HG02884 (cell line): ENCODE data around the gene PIP4K2A.
"Not testable (repeated sequence)": the region's sequence is repeated elsewhere in the genome, so short reads cannot be mapped to it uniquely, and the experiment has no call there.

Source experiments
- ATAC-seq: cut with Tn5 transposase; IDR thresholded peaks from one replicate; pipeline ENCODE4 v1.9.1; 2021; ENCODE audit warnings: mild to moderate bottlenecking, moderate library complexity; ENCODE audit not compliant: unreplicated experiment

Gene PIP4K2A

GRCh38 chr10:22697101-22697500 lies 17.3 kb downstream of the PIP4K2A start:
- ATAC-seq, result no peak

DNA sequence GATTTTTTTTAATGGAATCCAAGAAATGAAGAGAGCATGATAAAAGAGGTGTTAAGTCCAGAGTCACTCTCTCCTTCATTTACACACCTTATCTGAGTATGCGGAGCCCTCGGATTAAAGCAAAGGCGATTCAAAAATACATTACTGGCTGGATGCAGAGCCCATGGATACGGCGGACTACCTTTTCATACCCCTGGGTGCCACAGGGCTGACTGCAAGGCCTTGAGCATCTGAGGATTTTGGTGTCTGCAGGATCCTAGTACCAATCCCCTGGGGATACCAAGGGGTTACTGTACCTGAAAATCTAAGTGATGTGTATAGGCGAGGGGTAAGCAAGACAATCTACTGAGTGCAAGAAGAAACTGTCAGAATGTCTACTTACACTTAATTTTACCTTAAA lies 20.5 kb downstream of the PIP4K2A start:
- no peak for ATAC-seq

- peak; percentile 40 for ATAC-seq
Observed at GRCh38 chr10:22693371-22693784, 21.0 kb downstream of the PIP4K2A start.

GRCh38 chr10:22692119-22692518 lies 22.3 kb downstream of the PIP4K2A start:
- not testable (repeated sequence) for ATAC-seq

- ATAC-seq, result no peak
Observed at GRCh38 chr10:22690614-22691431, 23.6 kb downstream of the PIP4K2A start.

GRCh38 chr10:22690158-22690557 lies 24.2 kb downstream of the PIP4K2A start:
- no peak for ATAC-seq

DNA sequence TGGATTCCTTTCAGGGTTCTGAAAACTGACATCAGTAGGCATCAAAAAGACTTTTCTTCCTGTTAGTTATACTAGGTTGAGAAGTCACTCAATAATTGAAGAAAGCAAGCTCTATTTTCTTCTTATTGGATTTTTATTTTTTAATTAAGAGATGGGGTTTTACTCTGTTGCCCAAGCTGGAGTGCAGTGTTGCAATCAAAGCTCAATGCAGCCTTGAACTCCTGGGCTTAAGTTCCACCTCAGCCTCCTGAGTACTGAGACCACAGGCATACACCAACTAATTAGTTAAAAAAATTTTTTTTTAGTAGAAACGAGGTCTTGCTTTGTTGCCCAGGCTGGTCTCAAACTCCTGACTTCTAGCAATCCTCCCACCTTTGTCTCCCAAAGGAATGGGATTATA lies 28.0 kb downstream of the PIP4K2A start:
- no peak for ATAC-seq

DNA sequence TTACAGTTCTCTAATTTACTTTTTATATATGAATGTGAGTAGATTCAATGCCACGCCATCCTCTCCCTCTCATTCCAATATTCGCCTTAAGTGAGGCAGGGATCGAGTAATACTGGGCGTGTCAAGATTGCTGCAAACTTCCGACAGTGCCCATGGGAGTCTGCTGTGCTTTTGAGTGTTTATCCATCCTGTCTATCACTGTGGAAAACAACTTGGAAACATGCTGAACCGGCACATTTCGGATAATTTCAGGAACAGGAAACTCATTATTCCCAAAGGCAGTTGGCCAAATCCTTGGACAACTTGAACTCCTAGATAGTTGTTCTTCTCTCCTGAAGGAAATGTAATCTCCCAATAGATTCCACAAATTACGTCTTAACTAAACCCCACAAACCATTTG lies 28.5 kb downstream of the PIP4K2A start:
- ATAC-seq, result no peak

DNA sequence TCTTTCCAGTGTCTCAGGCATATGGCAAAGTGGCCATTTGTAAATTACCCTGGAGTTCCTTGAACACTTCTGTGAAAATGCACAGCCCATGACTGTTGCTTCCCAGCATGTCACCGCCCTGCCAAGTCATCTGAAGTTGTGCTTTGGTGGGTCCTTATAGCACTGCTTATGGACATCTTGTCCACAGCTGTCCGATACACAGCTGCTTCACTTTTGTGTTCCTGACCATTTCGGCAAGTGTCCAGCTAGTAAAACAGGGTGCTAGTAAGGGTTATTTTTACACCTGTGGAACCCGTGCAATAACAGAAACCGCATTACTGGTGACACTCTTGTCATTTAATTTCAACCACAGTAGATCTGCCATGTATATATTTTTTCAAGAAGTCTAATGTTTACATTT lies 29.7 kb downstream of the PIP4K2A start:
- ATAC-seq, result no peak

DNA sequence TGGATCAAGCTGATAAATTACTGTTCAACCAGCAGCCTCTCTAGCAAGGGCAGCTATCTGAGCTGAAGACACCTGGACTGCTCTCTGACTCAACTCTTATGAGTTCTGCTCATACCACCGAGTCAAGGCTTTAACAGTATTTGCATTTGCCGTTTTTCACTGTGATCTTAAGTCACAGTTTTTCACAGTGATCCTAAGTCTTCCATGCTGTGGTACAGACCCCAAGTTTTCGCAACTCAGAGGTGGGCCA lies 31.3 kb downstream of the PIP4K2A start:
- ATAC-seq, result peak; percentile 68

- peak; percentile 26 for ATAC-seq
Observed at GRCh38 chr10:22682237-22683139, 31.9 kb downstream of the PIP4K2A start.

- ATAC-seq, result no peak
Observed at GRCh38 chr10:22681783-22682183, 32.6 kb downstream of the PIP4K2A start.

DNA sequence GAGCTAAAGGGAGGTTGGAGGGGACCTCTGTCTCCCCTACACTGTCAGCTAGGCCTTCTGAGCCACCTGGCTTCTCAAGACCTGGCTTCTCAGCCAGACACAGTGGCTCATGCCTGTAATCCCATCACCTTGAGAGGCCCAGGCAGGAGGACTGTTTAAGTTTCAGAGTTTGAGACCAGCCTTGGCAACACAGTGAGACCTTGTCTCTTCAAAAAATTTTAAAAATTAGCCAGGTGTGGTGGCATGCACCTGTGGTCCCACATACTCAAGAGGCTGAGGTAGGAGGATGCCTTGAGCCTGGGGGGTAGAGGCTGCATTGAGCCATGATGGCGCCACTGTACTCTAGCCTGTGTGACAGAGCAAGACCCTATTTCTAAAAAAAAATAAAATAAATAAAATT lies 33.1 kb downstream of the PIP4K2A start:
- no peak for ATAC-seq

DNA sequence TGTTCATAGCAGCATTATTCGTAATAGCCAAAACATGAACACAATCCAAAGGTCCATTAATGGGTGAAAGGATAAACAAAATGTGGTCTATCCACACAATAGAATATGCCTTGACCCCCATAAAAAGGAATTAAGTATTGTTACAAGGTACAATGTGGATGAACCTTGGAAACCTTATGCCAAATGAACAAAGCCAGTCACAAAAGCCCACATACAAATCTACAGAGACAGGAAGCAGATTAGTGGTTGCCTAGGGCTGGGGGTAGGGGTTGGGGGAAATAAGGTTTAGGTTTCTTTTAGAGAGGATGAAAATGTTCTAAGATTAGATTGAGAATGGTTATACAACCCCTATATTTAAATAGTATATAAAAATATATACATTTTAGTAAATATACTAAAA lies 34.8 kb downstream of the PIP4K2A start:
- ATAC-seq, result no peak

GRCh38 chr10:22677333-22677732 lies 37.0 kb downstream of the PIP4K2A start:
- no peak for ATAC-seq

DNA sequence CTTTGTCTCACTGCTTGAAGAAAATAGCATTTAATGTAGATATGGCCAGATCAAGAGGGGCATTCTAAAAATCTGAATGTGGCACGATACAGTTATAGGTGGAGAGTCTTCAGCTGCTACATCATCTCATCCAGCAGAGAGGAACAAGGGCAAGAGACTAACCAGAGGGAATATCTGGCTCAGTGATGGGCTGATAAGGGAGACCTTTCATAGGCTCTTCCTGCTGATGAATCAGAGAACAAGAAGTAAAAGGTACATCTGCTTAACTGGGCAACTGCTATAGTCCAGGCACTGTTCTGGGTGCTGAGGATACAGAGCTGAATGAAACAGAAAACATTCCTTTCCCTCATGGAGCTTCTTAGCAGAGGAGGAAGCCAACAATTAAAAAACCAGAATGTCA lies 37.9 kb downstream of the PIP4K2A start:
- ATAC-seq, result no peak

GRCh38 chr10:22674573-22674930 lies 39.8 kb downstream of the PIP4K2A start:
- no peak for ATAC-seq

DNA sequence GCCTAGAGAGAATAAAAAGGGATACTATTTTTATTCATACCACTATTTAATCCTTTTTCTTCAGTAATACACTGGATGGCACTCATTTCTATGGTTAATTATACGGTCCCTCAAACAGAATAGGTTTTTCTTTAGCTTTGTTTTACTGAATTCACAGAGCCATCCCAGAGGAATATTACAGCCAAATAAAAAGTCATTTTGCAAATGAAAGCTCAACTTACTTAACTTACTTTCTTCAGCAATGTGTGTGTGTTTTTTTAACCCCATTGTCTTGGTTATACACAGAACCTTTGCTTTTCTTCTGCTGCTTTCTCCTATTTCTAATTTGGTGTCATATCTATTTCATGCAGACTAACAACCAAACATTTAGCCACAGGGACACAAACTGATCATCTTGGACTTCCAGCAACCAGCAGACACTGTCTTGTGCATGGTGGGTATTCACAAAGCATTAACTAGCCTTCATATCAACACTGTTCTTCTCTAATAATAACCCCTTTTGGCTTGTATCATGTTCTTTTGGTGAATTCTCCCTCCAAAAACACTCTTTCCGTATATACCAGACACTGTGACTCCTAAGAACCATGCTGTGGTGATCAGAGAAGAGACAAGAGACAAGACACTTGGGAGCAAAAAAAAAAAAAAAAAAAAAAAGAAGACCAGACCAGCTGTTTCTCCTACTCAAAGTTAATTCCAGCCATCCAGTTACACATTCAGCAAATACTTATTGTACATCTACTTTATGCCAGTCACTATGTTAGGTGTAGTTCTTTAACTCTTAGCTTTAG lies 40.4 kb downstream of the PIP4K2A start:
- ATAC-seq, result no peak

- no peak for ATAC-seq
Observed at GRCh38 chr10:22673091-22673392, 41.3 kb downstream of the PIP4K2A start.

DNA sequence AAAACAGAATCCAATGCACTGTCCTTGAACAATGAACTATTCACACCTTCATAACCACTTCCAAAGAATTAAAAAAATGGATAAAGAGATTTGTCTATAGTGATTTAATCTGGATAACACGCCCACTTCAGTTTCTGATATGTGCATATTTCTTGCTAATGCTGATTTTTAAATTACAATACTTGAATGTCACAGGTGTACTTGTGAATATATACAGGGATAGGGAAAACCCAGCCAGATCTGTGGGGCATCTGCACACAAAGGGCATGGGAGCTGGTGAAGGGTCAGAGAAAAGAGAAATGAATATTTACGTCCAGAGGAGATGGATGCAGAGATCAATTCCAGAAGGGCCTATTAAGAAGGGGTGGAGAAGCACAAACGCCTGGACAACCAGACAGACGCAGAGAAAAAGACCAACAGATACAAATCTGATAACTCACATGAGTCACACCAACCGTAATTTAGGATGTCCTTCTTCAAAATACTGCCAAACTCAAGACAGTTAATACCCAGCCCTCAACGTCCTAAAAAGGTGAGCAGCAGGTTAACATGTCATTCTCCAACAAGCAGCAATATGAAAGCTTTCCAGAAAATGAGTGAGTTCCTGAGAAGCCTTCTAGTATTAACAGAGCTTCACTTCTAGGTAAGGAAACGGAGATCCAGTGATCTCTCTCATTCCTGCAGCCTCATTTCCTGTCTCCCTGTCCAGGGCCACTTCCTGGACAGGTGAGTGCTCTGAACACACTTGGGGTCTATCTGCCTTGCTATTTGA lies 41.9 kb downstream of the PIP4K2A start:
- no peak for ATAC-seq

DNA sequence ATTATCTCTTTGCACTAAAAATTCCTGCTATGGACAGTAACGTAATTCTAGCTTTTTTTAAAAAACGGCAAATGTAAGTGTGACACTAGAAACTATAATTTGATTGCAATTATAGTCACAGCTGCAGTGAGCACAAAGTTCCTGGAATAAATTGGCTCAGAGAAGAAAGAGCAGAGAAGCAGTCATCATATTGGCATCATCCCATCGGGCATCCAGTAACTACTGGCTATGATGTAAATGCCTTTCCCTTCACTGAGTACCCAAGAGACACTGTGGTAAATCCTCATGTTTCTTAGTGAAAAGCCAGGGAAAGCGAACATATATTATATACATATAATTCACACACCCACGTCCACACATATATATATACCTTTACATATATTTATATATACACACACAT lies 43.6 kb downstream of the PIP4K2A start:
- no peak for ATAC-seq
